ENCODE results near the gene RPS6KB1. TPM values are rescaled to one million over a fixed set of nuclear protein-coding genes. Genes with fewer than 3 reads are reported as not detected.

RPS6KB1 gene
- total RNA-seq, 1 experiment from 2014 or later = 21.6 TPM

GRCh38 chr17:59876107-59876506, 16.8 kb upstream of the RPS6KB1 start (continued):
- no peak for TF ChIP-seq USF1 (CRISPR knock-in tag; IDR thresholded peaks at IDR 0.05)
- no peak for TF ChIP-seq FOXP1 (CRISPR knock-in tag; IDR thresholded peaks at IDR 0.05; ENCODE audit: borderline replicate concordance)
- no peak for TF ChIP-seq IRF1 (CRISPR knock-in tag; IDR thresholded peaks at IDR 0.05)
- no peak for TF ChIP-seq ERG (CRISPR knock-in tag; IDR thresholded peaks at IDR 0.05)
- no peak for TF ChIP-seq HMGA2 (CRISPR knock-in tag; IDR thresholded peaks at IDR 0.05)
- TF ChIP-seq ZNF232 (CRISPR knock-in tag; IDR thresholded peaks at IDR 0.05) = no peak
- no peak for TF ChIP-seq NR1H2 (CRISPR knock-in tag; IDR thresholded peaks at IDR 0.05)
- no peak for TF ChIP-seq RORB (CRISPR knock-in tag; IDR thresholded peaks at IDR 0.05)

GRCh38 chr17:59877965-59878364, 15.0 kb upstream of the RPS6KB1 start:
- Mint-ChIP-seq H3K36me3 (peaks cover 20% of the 10 kb centered on the region), H3K27me3 (ENCODE audit: low read depth) (no peaks in the 10 kb centered on the region), H3K4me1 (no peaks in the 10 kb centered on the region), H3K9me3 (no peaks in the 10 kb centered on the region), H3K27ac (peak overlapping the region; percentile 21; the same call in 1 of the 2 replicates), H3K4me3 (no peak overlapping the region)
- TF ChIP-seq FOXK1 (CRISPR knock-in tag; IDR thresholded peaks at IDR 0.05) (no peak), SMAD3 (CRISPR knock-in tag; IDR thresholded peaks at IDR 0.05; ENCODE audit: borderline replicate concordance) (no peak), CDX4 (CRISPR knock-in tag; IDR thresholded peaks at IDR 0.05; ENCODE audit: borderline replicate concordance) (no peak), TP53 (CRISPR knock-in tag; IDR thresholded peaks at IDR 0.05) (no peak), ZNF416 (CRISPR knock-in tag; IDR thresholded peaks at IDR 0.05) (no peak), ZMAT4 (CRISPR knock-in tag; IDR thresholded peaks at IDR 0.05) (no peak), PREB (CRISPR knock-in tag; IDR thresholded peaks at IDR 0.05; ENCODE audit: borderline replicate concordance) (no peak), NFYB (CRISPR knock-in tag; conservative IDR thresholded peaks at IDR 0.05; ENCODE audit: low read depth) (no peak), ERG (CRISPR knock-in tag; IDR thresholded peaks at IDR 0.05) (no peak), HMGA2 (CRISPR knock-in tag; IDR thresholded peaks at IDR 0.05) (no peak), OVOL2 (CRISPR knock-in tag; IDR thresholded peaks at IDR 0.05; ENCODE audit: borderline replicate concordance) (no peak), ZNF219 (CRISPR knock-in tag; IDR thresholded peaks at IDR 0.05; ENCODE audit: borderline replicate concordance) (no peak), CBFB (CRISPR knock-in tag; IDR thresholded peaks at IDR 0.05; ENCODE audit: low read depth) (no peak), NR3C1 (CRISPR knock-in tag; conservative IDR thresholded peaks at IDR 0.05; ENCODE audit: low read depth) (no peak), E2F4 (CRISPR knock-in tag; IDR thresholded peaks at IDR 0.05; ENCODE audit: borderline replicate concordance, low read depth) (no peak)
- POLR2A ChIA-PET = no interaction called here
- CTCF ChIA-PET = no interaction called here
- DNase-seq (ENCODE audit: low spot score) (no peak), ATAC-seq (no peak)
